GM12891 (cell line): ENCODE data around the gene KCNMA1.

Source experiments
- DNase-seq: peaks from one replicate; pipeline ENCODE4 v3.0.0; 2011; ENCODE audit warnings: low spot score; ENCODE audit not compliant: insufficient read length
- FAIRE-seq: peaks from 2 replicates; lab custom pipeline; 2011; peaks lifted over from hg19 to GRCh38; lab: Jason Lieb, UNC
- PAX5 ChIP-seq: IDR thresholded peaks from 2 replicates; pipeline ENCODE4 v1.6.1; 2011; ENCODE audit warnings: low read length, moderate library complexity, mild to moderate bottlenecking; ENCODE audit not compliant: insufficient read depth, severe bottlenecking
- POLR2A ChIP-seq: IDR thresholded peaks from 2 replicates; pipeline ENCODE4 v1.6.1; 2011; ENCODE audit warnings: low read depth, low read length, control low read depth
- POLR2AphosphoS5 ChIP-seq: IDR thresholded peaks from 2 replicates; pipeline ENCODE4 v1.6.1; 2011; ENCODE audit warnings: low read depth, low read length, control low read depth
- POU2F2 ChIP-seq: IDR thresholded peaks from 2 replicates; pipeline ENCODE4 v1.6.1; 2011; ENCODE audit warnings: low read depth, mild to moderate bottlenecking, control low read depth, low read length, moderate library complexity
- SPI1 ChIP-seq: IDR thresholded peaks from 2 replicates; pipeline ENCODE4 v1.6.1; 2011; ENCODE audit warnings: low read depth, low read length, control low read depth
- TAF1 ChIP-seq: IDR thresholded peaks from 2 replicates; pipeline ENCODE4 v1.6.1; 2011; ENCODE audit warnings: low read depth, low read length, control low read depth

KCNMA1 gene

GRCh38 chr10:77411805-77412204, 225.8 kb downstream of the KCNMA1 start:
- no peak for FAIRE-seq

GRCh38 chr10:77410523-77410922, 227.1 kb downstream of the KCNMA1 start:
- DNase-seq = no peak
- TF ChIP-seq POLR2AphosphoS5 (no peak), SPI1 (no peak), PAX5 (no peak), TAF1 (no peak), POU2F2 (no peak), POLR2A (no peak)

More at GRCh38 chr10:77411805-77412204, 225.8 kb downstream of the KCNMA1 start:
- no peak for DNase-seq
- TF ChIP-seq TAF1 = no peak
- TF ChIP-seq PAX5 = no peak
- TF ChIP-seq POLR2AphosphoS5 = no peak
- TF ChIP-seq POU2F2 = no peak
- no peak for TF ChIP-seq POLR2A
- TF ChIP-seq SPI1 = no peak

GRCh38 chr10:77409697-77410471, 227.7 kb downstream of the KCNMA1 start:
- no peak for TF ChIP-seq POU2F2
- TF ChIP-seq POLR2AphosphoS5 = no peak
- TF ChIP-seq PAX5 = no peak
- no peak for TF ChIP-seq POLR2A
- TF ChIP-seq TAF1 = no peak
- no peak for TF ChIP-seq SPI1
- FAIRE-seq (no peak), DNase-seq (no peak)

More at GRCh38 chr10:77410523-77410922, 227.1 kb downstream of the KCNMA1 start:
- no peak for FAIRE-seq

GRCh38 chr10:77408259-77408658, 229.3 kb downstream of the KCNMA1 start:
- no peak for FAIRE-seq
- no peak for DNase-seq

DNA sequence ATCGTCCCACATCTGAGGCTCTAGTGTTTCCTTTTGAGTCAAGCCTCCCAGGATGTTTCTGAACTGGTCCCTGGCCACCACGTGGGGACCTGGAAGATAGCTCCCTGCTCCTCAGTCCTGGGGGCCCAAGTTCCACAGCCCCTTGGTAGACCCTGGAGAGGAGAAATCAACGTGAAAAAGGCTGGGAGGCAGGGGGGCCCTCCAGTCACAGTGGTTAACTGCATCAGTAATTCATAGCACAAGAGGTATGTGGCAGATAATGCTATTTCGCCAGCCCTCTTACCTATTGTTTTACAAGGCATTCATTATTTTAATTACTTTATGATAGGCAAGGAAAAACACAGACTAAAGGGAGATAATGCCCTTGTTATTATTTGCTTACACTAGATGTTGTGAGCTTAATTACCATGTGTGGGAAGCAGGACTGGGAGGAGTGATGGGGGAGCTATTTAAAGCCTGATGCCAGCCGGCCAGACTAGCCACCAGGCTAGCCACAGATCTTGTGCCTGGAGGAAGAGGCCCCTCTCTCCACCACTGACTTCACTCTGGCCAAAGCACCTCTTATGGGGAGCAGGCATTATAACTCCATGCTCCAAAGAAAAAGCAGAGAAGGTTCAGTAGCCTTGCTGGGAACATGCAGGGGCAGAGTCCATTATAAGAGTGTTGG, 230.7 kb downstream of the KCNMA1 start:
- DNase-seq (no peak), FAIRE-seq (no peak)
- no peak for TF ChIP-seq POU2F2
- no peak for TF ChIP-seq POLR2A
- TF ChIP-seq POLR2AphosphoS5 = no peak
- TF ChIP-seq SPI1 = no peak
- TF ChIP-seq PAX5 = no peak
- no peak for TF ChIP-seq TAF1

More at GRCh38 chr10:77408259-77408658, 229.3 kb downstream of the KCNMA1 start:
- no peak for TF ChIP-seq PAX5
- no peak for TF ChIP-seq POLR2A
- TF ChIP-seq POLR2AphosphoS5 = no peak
- no peak for TF ChIP-seq SPI1
- TF ChIP-seq POU2F2 = no peak
- TF ChIP-seq TAF1 = no peak

GRCh38 chr10:77405771-77406241, 231.8 kb downstream of the KCNMA1 start:
- no peak for TF ChIP-seq TAF1
- no peak for TF ChIP-seq POU2F2
- TF ChIP-seq PAX5 = no peak
- TF ChIP-seq POLR2AphosphoS5 = no peak
- TF ChIP-seq SPI1 = no peak
- TF ChIP-seq POLR2A = no peak
- no peak for DNase-seq
- no peak for FAIRE-seq

- DNase-seq (no peak), FAIRE-seq (no peak)
- no peak for TF ChIP-seq POLR2AphosphoS5
Observed at GRCh38 chr10:77404810-77405209, 232.8 kb downstream of the KCNMA1 start.

GRCh38 chr10:77403761-77404160, 233.8 kb downstream of the KCNMA1 start:
- no peak for TF ChIP-seq POLR2AphosphoS5
- no peak for TF ChIP-seq PAX5
- TF ChIP-seq POLR2A = no peak
- no peak for TF ChIP-seq SPI1
- no peak for TF ChIP-seq POU2F2
- no peak for TF ChIP-seq TAF1
- no peak for FAIRE-seq
- no peak for DNase-seq

- DNase-seq (no peak), FAIRE-seq (no peak)
- no peak for TF ChIP-seq POLR2AphosphoS5
- no peak for TF ChIP-seq POLR2A
- no peak for TF ChIP-seq POU2F2
- no peak for TF ChIP-seq SPI1
- TF ChIP-seq TAF1 = no peak
- TF ChIP-seq PAX5 = no peak
Observed at GRCh38 chr10:77401683-77402082, 235.9 kb downstream of the KCNMA1 start.

- no peak for TF ChIP-seq POLR2AphosphoS5
- TF ChIP-seq PAX5 = no peak
- no peak for TF ChIP-seq POU2F2
- TF ChIP-seq SPI1 = no peak
- no peak for TF ChIP-seq POLR2A
- no peak for TF ChIP-seq TAF1
- FAIRE-seq (no peak), DNase-seq (no peak)
Observed at GRCh38 chr10:77400033-77400432, 237.6 kb downstream of the KCNMA1 start.
